CD4-positive, alpha-beta T cell (primary cell): ENCODE results near the gene MEGF8. TPM values are rescaled to one million over a fixed set of nuclear protein-coding genes. Genes with fewer than 3 reads are reported as not detected.
A peak's percentile ranks its signal among the peaks of the same experiment; 100 is the strongest.

ENCODE experiments used
- ATAC-seq: fragments of 200-7000 bp; cut with Tn5 transposase; one replicate; pipeline ENCODE4 v1.10.0; 2022; ENCODE audit warnings: mild to moderate bottlenecking; ENCODE audit not compliant: poor library complexity
- CTCF ChIA-PET: fragments of 350-600 bp; sonication (Branson Sonifier 250); formaldehyde crosslinking; loops from one replicate; lab custom pipeline; 2021; ENCODE audit warnings: antibody characterized with exemption, inconsistent platforms; lab: Charles Lee
- POLR2A ChIA-PET: fragments of 350-600 bp; sonication (Branson Sonifier 250); formaldehyde crosslinking; loops from one replicate; lab custom pipeline; 2021; ENCODE audit warnings: antibody characterized with exemption, inconsistent platforms; lab: Charles Lee
- DNase-seq, 14 experiments: peaks; one replicate each; pipeline ENCODE4 v3.0.0-alpha.2; 2013 to 2020; ENCODE audit warnings: mixed read lengths in 2 of 14
- H3K27ac ChIP-seq, 2 donors: one replicate each; pipeline versions ENCODE4 v1.5.1 to v1.7.0; 2013; ENCODE audit warnings: low read length in 2 of 2, low read depth in 1 of 2, mild to moderate bottlenecking in 1 of 2
- H3K27me3 ChIP-seq, 2 experiments: 1 replicate in 1 of 2; 2 replicates in 1 of 2; pipeline versions ENCODE4 v1.6.1 to v1.7.0; 2013; ENCODE audit warnings: low read length in 2 of 2, control low read depth in 1 of 2, mild to moderate bottlenecking in 1 of 2, moderate library complexity in 1 of 2; ENCODE audit not compliant: insufficient read depth in 2 of 2, control insufficient read depth in 1 of 2
- H3K36me3 ChIP-seq: one replicate; pipeline ENCODE4 v1.6.1; 2013; ENCODE audit warnings: low read length, control low read depth; ENCODE audit not compliant: insufficient read depth
- H3K4me1 ChIP-seq: one replicate; pipeline ENCODE4 v1.6.1; 2013; ENCODE audit warnings: low read length, control low read depth; ENCODE audit not compliant: insufficient read depth
- H3K4me3 ChIP-seq: one replicate; pipeline ENCODE4 v1.5.1; 2013; ENCODE audit warnings: mild to moderate bottlenecking, low read length, moderate library complexity
- H3K9me3 ChIP-seq, 2 experiments: 1 replicate in 1 of 2; 2 replicates in 1 of 2; pipeline versions ENCODE4 v1.6.1 to v1.7.0; 2013; ENCODE audit warnings: low read length in 2 of 2, mild to moderate bottlenecking in 2 of 2, control low read depth in 1 of 2, moderate library complexity in 1 of 2; ENCODE audit not compliant: control insufficient read depth in 1 of 2, insufficient read depth in 1 of 2
- H3K27ac Mint-ChIP-seq: one replicate; pipeline ENCODE4 v1.8.0; 2020; ENCODE audit warnings: mixed read lengths
- H3K27me3 Mint-ChIP-seq: one replicate; pipeline ENCODE4 v1.8.0; 2021; ENCODE audit warnings: mixed read lengths
- H3K36me3 Mint-ChIP-seq: one replicate; pipeline ENCODE4 v1.8.0; 2021; ENCODE audit warnings: low read depth, mixed read lengths
- H3K4me1 Mint-ChIP-seq: one replicate; pipeline ENCODE4 v1.8.0; 2021; ENCODE audit warnings: low read depth, mixed read lengths
- H3K4me3 Mint-ChIP-seq: one replicate; pipeline ENCODE4 v1.8.0; 2020; ENCODE audit warnings: mild to moderate bottlenecking, mixed read lengths
- H3K9me3 Mint-ChIP-seq: one replicate; pipeline ENCODE4 v1.8.0; 2020; ENCODE audit warnings: mixed read lengths
- intact Hi-C, 2 experiments: fragments of 100-400 bp; cut with DNase I in 1 of 2; cut with micrococcal nuclease in 1 of 2; formaldehyde crosslinking; loops; one replicate each; pipeline versions ENCODE4 v1.15.1 to v1.9.0; 2023 to 2025; cut with DNase I, micrococcal nuclease
- total RNA-seq, 174 experiments: library from RNA in 2 of 174; stranded (reverse) in 2 of 174; gene quantifications; one replicate each; pipeline ENCODE4 v1.2.3 and lab custom pipeline; 2021 to 2026
- TF ChIP-seq, protein P1 (sequence below): fragments of 200-600 bp; IDR thresholded peaks from one replicate; pipeline ENCODE4 v1.8.0; 2022; ENCODE audit warnings: antibody characterized with exemption, mild to moderate bottlenecking

MEGF8 gene
- total RNA-seq, 2 experiments from 2014 or later: 4.1 to 4.2 TPM

- Mint-ChIP-seq H3K27me3 (peaks cover 25% of the 10 kb centered on the region), H3K4me3 (peak overlapping the region; percentile 25), H3K27ac (no peak overlapping the region), H3K36me3 (no peaks in the 10 kb centered on the region), H3K4me1 (peaks cover 24% of the 10 kb centered on the region), H3K9me3 (no peaks in the 10 kb centered on the region)
- POLR2A ChIA-PET: no interaction called here
- H3K9me3 ChIP-seq: peaks cover 0 to 4% of the 10 kb centered on the region in 2 experiments
- peaks cover 16 to 21% of the 10 kb centered on the region in 2 experiments for H3K27me3 ChIP-seq
- H3K4me1 ChIP-seq: peaks cover 26% of the 10 kb centered on the region
- intact Hi-C loops: loop anchor here in 1 of 2 experiments (10.0 kb wide), 1 partner anchor 1979 kb away; the partner anchor contains the start of genes C19orf47 and PLD3
- CTCF ChIA-PET: interaction anchor here (1.1 kb wide), 1 partner anchor 44 kb away, joined by 3 read pairs; no protein-coding TSS in a partner anchor
- ATAC-seq: no peak
- no peak overlapping the region for H3K27ac ChIP-seq
- H3K36me3 ChIP-seq: no peaks in the 10 kb centered on the region
- DNase-seq: peak in 1 of 14 experiments; percentile 38
- TF ChIP-seq, protein P1, sequence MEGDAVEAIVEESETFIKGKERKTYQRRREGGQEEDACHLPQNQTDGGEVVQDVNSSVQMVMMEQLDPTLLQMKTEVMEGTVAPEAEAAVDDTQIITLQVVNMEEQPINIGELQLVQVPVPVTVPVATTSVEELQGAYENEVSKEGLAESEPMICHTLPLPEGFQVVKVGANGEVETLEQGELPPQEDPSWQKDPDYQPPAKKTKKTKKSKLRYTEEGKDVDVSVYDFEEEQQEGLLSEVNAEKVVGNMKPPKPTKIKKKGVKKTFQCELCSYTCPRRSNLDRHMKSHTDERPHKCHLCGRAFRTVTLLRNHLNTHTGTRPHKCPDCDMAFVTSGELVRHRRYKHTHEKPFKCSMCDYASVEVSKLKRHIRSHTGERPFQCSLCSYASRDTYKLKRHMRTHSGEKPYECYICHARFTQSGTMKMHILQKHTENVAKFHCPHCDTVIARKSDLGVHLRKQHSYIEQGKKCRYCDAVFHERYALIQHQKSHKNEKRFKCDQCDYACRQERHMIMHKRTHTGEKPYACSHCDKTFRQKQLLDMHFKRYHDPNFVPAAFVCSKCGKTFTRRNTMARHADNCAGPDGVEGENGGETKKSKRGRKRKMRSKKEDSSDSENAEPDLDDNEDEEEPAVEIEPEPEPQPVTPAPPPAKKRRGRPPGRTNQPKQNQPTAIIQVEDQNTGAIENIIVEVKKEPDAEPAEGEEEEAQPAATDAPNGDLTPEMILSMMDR: no peak
- H3K4me3 ChIP-seq: no peak overlapping the region
These were observed 2.0 kb upstream of the MEGF8 start for GRCh38 chr19:42323473-42323851.

DNA sequence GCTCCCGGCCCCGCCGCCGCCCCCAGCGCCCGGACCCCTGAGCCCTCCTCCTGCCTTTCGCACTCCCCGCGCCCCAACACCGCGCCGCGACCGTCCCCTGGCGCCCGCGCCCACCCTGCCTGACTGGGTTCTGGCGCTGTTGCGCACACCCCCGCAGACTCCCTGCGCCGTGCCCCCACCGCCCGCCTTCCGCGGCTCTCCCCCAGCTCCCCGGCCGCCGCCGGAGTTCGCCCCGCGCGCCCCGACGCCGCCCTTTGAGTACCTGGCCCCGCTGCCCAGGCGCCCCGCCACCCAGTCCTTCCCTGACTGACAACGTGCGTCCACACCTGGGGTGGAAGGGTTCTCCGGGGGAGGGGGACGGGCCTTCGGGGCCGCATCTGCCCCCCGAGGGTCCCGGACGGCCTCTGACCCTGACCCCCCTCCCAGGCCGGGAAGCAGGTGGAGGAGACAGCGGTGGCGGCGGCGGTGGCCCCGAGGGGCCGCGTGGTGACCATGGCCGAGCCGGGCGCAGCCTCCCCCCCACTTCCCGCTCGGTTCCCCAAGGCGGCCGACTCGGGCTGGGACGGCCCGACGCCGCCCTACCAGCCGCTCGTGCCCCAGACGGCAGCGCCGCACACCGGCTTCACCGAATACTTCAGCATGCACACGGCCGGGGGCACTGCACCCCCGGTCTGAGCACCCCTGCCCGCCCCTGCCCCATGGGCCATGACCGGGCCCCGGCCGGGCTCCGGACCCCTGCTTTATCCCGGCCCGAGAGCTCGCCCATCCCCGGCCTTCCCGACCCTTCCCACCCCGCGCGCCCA, 1.4 kb upstream of the MEGF8 start:
- peak overlapping the region; percentile 84 for H3K4me3 ChIP-seq

DNA sequence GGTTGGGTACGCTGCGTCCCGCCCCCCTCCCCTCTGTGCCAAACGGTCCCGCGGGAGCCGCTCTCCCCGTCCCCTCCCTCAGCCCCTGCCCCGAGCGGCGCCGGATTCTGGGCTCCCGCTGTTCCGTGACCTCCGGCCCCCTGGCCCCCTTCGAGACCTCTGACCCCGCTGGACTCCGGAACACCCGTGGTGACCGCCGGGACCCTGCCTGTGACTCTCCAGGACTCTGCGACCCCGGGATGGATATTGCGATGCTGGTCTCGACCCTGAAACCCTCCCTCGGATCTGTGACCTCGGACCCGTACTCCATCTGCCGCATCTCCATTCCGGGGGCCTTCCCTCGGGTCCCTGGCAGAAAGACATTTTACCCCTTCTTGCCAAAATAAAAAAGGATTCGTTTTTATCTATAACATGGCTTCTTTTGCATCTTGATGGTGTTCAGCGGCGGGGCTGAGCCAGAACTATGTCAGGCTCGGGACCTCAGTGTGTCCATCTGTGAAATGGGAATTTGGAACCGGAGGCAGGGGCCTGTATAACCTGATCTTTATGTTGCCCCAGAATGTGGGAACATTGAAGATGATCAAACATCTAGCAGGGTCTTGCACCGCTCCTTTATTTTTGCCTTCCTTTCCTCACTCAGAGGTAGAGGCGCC, 654 bp upstream of the MEGF8 start:
- H3K27me3 ChIP-seq: peaks cover 16 to 21% of the 10 kb centered on the region in 2 experiments
- H3K9me3 ChIP-seq: peaks cover 0 to 4% of the 10 kb centered on the region in 2 experiments
- Mint-ChIP-seq H3K27ac (peak overlapping the region; percentile 50), H3K4me1 (peaks cover 25% of the 10 kb centered on the region), H3K27me3 (peaks cover 25% of the 10 kb centered on the region), H3K36me3 (no peaks in the 10 kb centered on the region), H3K9me3 (no peaks in the 10 kb centered on the region), H3K4me3 (peak overlapping the region; percentile 94)
- POLR2A ChIA-PET: no interaction called here
- CTCF ChIA-PET: interaction anchor here (0.8 kb wide), 1 partner anchor 22 kb away, joined by 3 read pairs; no protein-coding TSS in a partner anchor
- ATAC-seq (no peak), DNase-seq (peak in 3 of 14 experiments; percentile 21 to 52 (median 24))
- no peaks in the 10 kb centered on the region for H3K36me3 ChIP-seq
- peak overlapping the region; percentile 84 for H3K4me3 ChIP-seq
- H3K4me1 ChIP-seq: peaks cover 26% of the 10 kb centered on the region
- intact Hi-C loops: loop anchor here (1.0 to 10.0 kb wide), 10 partner anchors 22 to 1980 kb away; partner anchors contain the start of genes PAFAH1B3 (in 2 of the 2), PRR19 (in 2 of the 2), C19orf47 (in 1 of the 2) and GSK3A (in 1 of the 2)
- H3K27ac ChIP-seq: no peak overlapping the region
- TF ChIP-seq, protein P1: peak; percentile 90

More for the DNA sequence above, 1.4 kb upstream of the MEGF8 start:
- Mint-ChIP-seq H3K36me3 (no peaks in the 10 kb centered on the region), H3K27ac (no peak overlapping the region), H3K4me3 (no peak overlapping the region), H3K27me3 (peaks cover 25% of the 10 kb centered on the region), H3K4me1 (peaks cover 25% of the 10 kb centered on the region), H3K9me3 (no peaks in the 10 kb centered on the region)
- POLR2A ChIA-PET: no interaction called here
- H3K9me3 ChIP-seq: peaks cover 0 to 4% of the 10 kb centered on the region in 2 experiments
- TF ChIP-seq, protein P1: no peak
- DNase-seq (peak in 5 of 14 experiments; percentile 7 to 61 (median 24)), ATAC-seq (no peak)
- intact Hi-C loops: loop anchor here in 1 of 2 experiments (2.0 to 10.0 kb wide), 2 partner anchors 81 to 1979 kb away; partner anchors contain the start of genes C19orf47, GSK3A and PLD3
- CTCF ChIA-PET: interaction anchor here (1.1 kb wide), 1 partner anchor 45 kb away, joined by 3 read pairs; no protein-coding TSS in a partner anchor
- peaks cover 16 to 21% of the 10 kb centered on the region in 2 experiments for H3K27me3 ChIP-seq
- H3K36me3 ChIP-seq: no peaks in the 10 kb centered on the region
- no peak overlapping the region for H3K27ac ChIP-seq
- H3K4me1 ChIP-seq: peaks cover 26% of the 10 kb centered on the region
